K562 (cell line): Measurements from ENCODE around the gene FZD4. TPM values are rescaled to one million over a fixed set of nuclear protein-coding genes. Genes with fewer than 3 reads are reported as not detected.

Experiments used
- ADNP ChIP-seq: fragments of 200-800 bp; sonication (Bioruptor generic); IDR thresholded peaks from 2 replicates; pipeline ENCODE4 v1.6.1; 2016; ENCODE audit warnings: missing genetic modification characterization, missing compliant biosample characterization
- CBFA2T3 ChIP-seq: fragments of 450-650 bp; IDR thresholded peaks from 2 replicates; pipeline ENCODE4 v1.6.1; 2017
- CLOCK ChIP-seq: fragments of 250-450 bp; sonication (Bioruptor Pico); IDR thresholded peaks from 2 replicates; pipeline ENCODE4 v1.4.0; 2020; ENCODE audit warnings: mild to moderate bottlenecking, moderate library complexity, borderline replicate concordance
- EP300 ChIP-seq: IDR thresholded peaks from 2 replicates; pipeline ENCODE4 v1.6.1; 2012; ENCODE audit warnings: low read length, improper control_type of control experiment
- EZH2 ChIP-seq: IDR thresholded peaks from 2 replicates; pipeline ENCODE4 v1.6.1; 2012; ENCODE audit warnings: low read depth, mild to moderate bottlenecking, inconsistent platforms, low read length, borderline replicate concordance
- HES1 ChIP-seq: fragments of 450-650 bp; IDR thresholded peaks from 2 replicates; pipeline ENCODE4 v1.6.1; 2016; ENCODE audit warnings: low read depth, mild to moderate bottlenecking, moderate library complexity
- KLF10 ChIP-seq: fragments of 250-450 bp; sonication (Bioruptor Pico); IDR thresholded peaks from 2 replicates; pipeline ENCODE4 v1.6.1; 2021; ENCODE audit warnings: matching md5 sums
- NCOA4 ChIP-seq: fragments of 450-650 bp; IDR thresholded peaks from 2 replicates; pipeline ENCODE4 v1.6.1; 2018; ENCODE audit warnings: mild to moderate bottlenecking; ENCODE audit not compliant: partially characterized antibody
- SIN3B ChIP-seq: fragments of 450-650 bp; IDR thresholded peaks from 2 replicates; pipeline ENCODE4 v1.6.1; 2017; ENCODE audit warnings: low read depth, mild to moderate bottlenecking, moderate library complexity
- ZKSCAN1 ChIP-seq: fragments of 150-350 bp; IDR thresholded peaks from 2 replicates; pipeline ENCODE4 v1.6.1; 2016; ENCODE audit warnings: low read depth, low read length
- ZNF592 ChIP-seq: fragments of 450-650 bp; IDR thresholded peaks from 2 replicates; pipeline ENCODE4 v1.6.1; 2017; ENCODE audit warnings: antibody characterized with exemption, mild to moderate bottlenecking
- ZNF695 ChIP-seq: fragments of 450-650 bp; formaldehyde crosslinking; IDR thresholded peaks from 2 replicates; pipeline ENCODE4 v1.4.0; 2020; ENCODE audit warnings: mild to moderate bottlenecking, moderate library complexity
- polyA plus RNA-seq, 8 experiments: library from polyadenylated mRNA; depleted of rRNA in 4 of 8; stranded (reverse) in 5 of 8; unstranded in 3 of 8; fragments of >200 nt; fragmentation: Nextera tagmentation in 2 of 8; fragmentation: Illumina TruSeq in 1 of 8; extraction: Ambion mirVana in 2 of 8; extraction: Trizol in 1 of 8; gene quantifications; 2 replicates each; pipeline versions ENCODE4 v1.2.1 to v1.2.3, GENCODE V29; 2011 to 2014; ENCODE audit warnings: inconsistent platforms in 1 of 8, missing spikeins in 1 of 8
- total RNA-seq, 7 experiments: library from RNA; depleted of rRNA in 6 of 7; stranded (reverse); fragments of >200 nt in 6 of 7; fragmentation: Illumina TruSeq in 2 of 7; extraction: Trizol in 2 of 7; gene quantifications; 2 replicates each; pipeline versions ENCODE4 v1.2.1 to v1.2.3, GENCODE V29; 2011 to 2021; ENCODE audit warnings: low replicate concordance in 1 of 7

FZD4 gene
- total and polyA plus RNA-seq, 9 of the 15 experiments (the other 6 are each of a cell fraction or from before 2014, with no cell fraction given), result 1.2 to 7.9 (median 5.8) TPM

GRCh38 chr11:86996953-86997570 is 41.9 kb upstream of the FZD4 start (continued):
- TF ChIP-seq EZH2, result no peak
- TF ChIP-seq ZNF695 (CRISPR knock-in tag), result no peak
- no peak for TF ChIP-seq NCOA4
- TF ChIP-seq SIN3B, result no peak
- peak; percentile 60 for TF ChIP-seq ZNF592
- peak; percentile 60; the same call in 1 of the 2 replicates for TF ChIP-seq CBFA2T3
- TF ChIP-seq ZKSCAN1, result no peak
- no peak for TF ChIP-seq KLF10 (CRISPR knock-in tag)
- TF ChIP-seq ADNP (tag), result 0 out of 2 replicates have a peak, but pooled peaks have one; percentile 29
- no peak for TF ChIP-seq CLOCK (CRISPR knock-in tag)
- TF ChIP-seq HES1, result no peak
- TF ChIP-seq EP300, result peak; percentile 48; the same call in 1 of the 2 replicates
